Heart left ventricle (tissue), 16 donors: ENCODE results near the gene PREX1. TPM values are rescaled to one million over a fixed set of nuclear protein-coding genes. Genes with fewer than 3 reads are reported as not detected.

ENCODE experiments used
- ATAC-seq, 4 donors: fragments of 200-7000 bp; cut with Tn5 transposase; one replicate each; pipeline ENCODE4 v1.9.1; 2020 to 2022; ENCODE audit warnings: moderate library complexity in 4 of 4, mild to moderate bottlenecking in 3 of 4, moderate number of reproducible peaks in 1 of 4
- DNase-seq, 5 donors: peaks; one replicate each; pipeline ENCODE4 v3.0.0-alpha.2; 2020
- H3K27ac ChIP-seq, 12 donors: fragments of 200-600 bp; sonication (generic) in 4 of 12; one replicate each; pipeline versions ENCODE4 v1.5.0 to v1.8.0; 2016 to 2022; ENCODE audit warnings: mild to moderate bottlenecking in 2 of 12
- H3K27me3 ChIP-seq, 9 donors: fragments of 200-600 bp; sonication (generic) in 2 of 9; one replicate each; pipeline versions ENCODE4 v1.5.1 to v1.8.0; 2016 to 2022; ENCODE audit warnings: mild to moderate bottlenecking in 3 of 9
- H3K36me3 ChIP-seq, 9 donors: fragments of 200-600 bp; sonication (generic) in 2 of 9; one replicate each; pipeline versions ENCODE4 v1.5.0 to v1.8.0; 2018 to 2022; ENCODE audit warnings: mild to moderate bottlenecking in 2 of 9
- H3K4me1 ChIP-seq, 12 donors: fragments of 200-600 bp; sonication (generic) in 4 of 12; one replicate each; pipeline versions ENCODE4 v1.5.0 to v1.8.0; 2016 to 2022; ENCODE audit warnings: mild to moderate bottlenecking in 3 of 12
- H3K4me3 ChIP-seq, 12 donors: fragments of 200-600 bp; sonication (generic) in 4 of 12; one replicate each; pipeline versions ENCODE4 v1.5.0 to v1.8.0; 2017 to 2022; ENCODE audit warnings: mild to moderate bottlenecking in 9 of 12, moderate library complexity in 4 of 12
- H3K9me3 ChIP-seq, 12 donors: fragments of 200-600 bp; sonication (generic) in 4 of 12; one replicate each; pipeline versions ENCODE4 v1.5.0 to v1.8.0; 2016 to 2022; ENCODE audit warnings: mild to moderate bottlenecking in 1 of 12
- POLR2A ChIP-seq, 2 donors: fragments of 450-650 bp; IDR thresholded peaks; one replicate each; pipeline ENCODE4 v1.6.1; 2017; ENCODE audit warnings: antibody characterized with exemption in 2 of 2, mild to moderate bottlenecking in 2 of 2, moderate library complexity in 2 of 2
- WGBS, 4 donors: extraction: QIAGEN DNeasy Blood & Tissue Kit in 2 of 4; methylation state at CpG; one replicate each; pipeline versions ENCODE4 v1.1.5 to v1.1.7; 2013 to 2018; 5-methylcytosine and 5-hydroxymethylcytosine counted together
- intact Hi-C, 10 donors: fragments of 100-400 bp; cut with DNase I; formaldehyde crosslinking; loops; one replicate each; pipeline versions ENCODE4 v1.11.1 to v1.14.2; 2022
- polyA plus RNA-seq, 2 donors: library from polyadenylated mRNA; stranded (reverse); fragments of 200-250 nt; gene quantifications; one replicate each; pipeline ENCODE4 v1.2.3, GENCODE V29; 2013
- total RNA-seq, 9 donors: library from RNA; depleted of rRNA in 2 of 9; stranded (reverse); fragments of >200 nt in 2 of 9; fragmentation: NEBNext Ultra II Directional in 3 of 9; extraction: Animal tissue kit (Norgen Biotek cat#: 25700) in 3 of 9; gene quantifications; one replicate each; pipeline versions ENCODE4 v1.1.0 to v1.2.4, GENCODE V29; 2016 to 2023
- TF ChIP-seq, protein P1 (sequence below), 12 donors: fragments of 200-600 bp; sonication (generic) in 4 of 12; IDR thresholded peaks; one replicate each; pipeline versions ENCODE4 v1.5.0 to v1.8.0; 2018 to 2022; ENCODE audit warnings: antibody characterized with exemption in 12 of 12, mild to moderate bottlenecking in 5 of 12
- donor health status: ischemic (EF 13 %, LVEDD 7.1; RV severe dilation, severe dysfunction).
- donor health status: healthy with polysubstance abuse.
- donor health status: DM: no; HTN: yes; CAD: no.
- donor health status: DM: no; HTN: no; CAD: no.
- donor health status: ischemic (EF 25% LVEDD 6.9; RV normal size, moderate dysfunction).
- donor health status: ischemic (EF 25% LVEDD 5.7; RV mildly dilated, moderate dysfunction).
- donor health status: healthy.
- donor health status: DM: yes; HTN: yes; CAD: no.
- donor health status: ischemic (EF 35%, LVEDD 5.7; RV mildly dilated, moderate dysfunction).
- donor health status: nonischemic (EF 11% LVEDD 7.7; RV severe dilation, severe dysfunction).
- donor health status: DM: yes; HTN: yes; CAD: no.
- donor health status: PGD.
- donor health status: ischemic (EF 29% LVEDD 5.4; RV normal size, mild dysfunction).
- donor health status: nonischemic (EF 23%, LVEDD 6.1; RV moderate dilation, normal function).

The PREX1 gene
- total and polyA plus RNA-seq, 11 donors = 7.2 to 41.5 (median 11.9) TPM

DNA sequence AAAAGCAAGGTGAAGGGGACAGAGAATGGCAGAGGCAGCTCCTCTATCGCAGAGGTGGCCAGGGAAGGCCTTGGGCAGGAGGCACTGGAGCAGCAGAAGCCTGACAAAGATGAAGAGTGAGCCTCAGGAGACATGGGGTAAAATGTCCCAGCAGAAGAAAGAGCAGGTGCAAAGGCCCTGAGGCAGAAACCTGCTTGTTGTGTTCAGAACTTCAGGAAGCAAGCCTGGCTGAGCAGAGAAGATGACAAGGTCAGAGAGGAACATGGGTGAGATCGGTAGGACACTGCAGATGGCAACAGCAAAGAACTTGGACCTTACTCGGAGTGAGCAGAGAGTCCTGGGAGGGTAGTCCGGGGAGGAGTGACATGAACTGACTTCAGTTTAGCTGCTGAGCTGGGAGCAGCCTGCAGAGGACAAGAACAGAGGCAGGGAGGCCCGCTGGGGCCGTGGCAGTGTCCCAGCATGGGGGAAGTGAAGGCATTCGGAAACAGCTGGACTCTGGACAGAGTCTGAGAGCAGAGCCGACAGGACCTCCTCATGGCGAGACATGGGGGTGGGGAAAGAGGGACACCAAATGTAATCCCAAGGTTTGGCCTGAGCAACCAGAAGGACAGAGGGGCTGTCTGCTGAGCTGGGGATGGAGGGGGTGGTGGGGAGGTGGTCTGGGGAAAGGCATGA is 106.3 kb downstream of the PREX1 start:
- ATAC-seq (no peak), DNase-seq (no peak)
- no peaks in the 10 kb centered on the region for H3K27me3 ChIP-seq
- peak overlapping the region in 4 of 12 donors; percentile 10 to 87 (median 70) for H3K27ac ChIP-seq
- intact Hi-C loops = no loop called here
- WGBS, 4 donors = 81 to 87% (median 84%) methylated on average over 9 of the region's 9 CpGs
- peaks cover 0 to 7% (median 0%) of the 10 kb centered on the region in 12 donors for H3K9me3 ChIP-seq
- no peak overlapping the region for H3K4me3 ChIP-seq
- peaks cover 0 to 96% (median 19%) of the 10 kb centered on the region in 12 donors for H3K4me1 ChIP-seq
- TF ChIP-seq, protein P1, sequence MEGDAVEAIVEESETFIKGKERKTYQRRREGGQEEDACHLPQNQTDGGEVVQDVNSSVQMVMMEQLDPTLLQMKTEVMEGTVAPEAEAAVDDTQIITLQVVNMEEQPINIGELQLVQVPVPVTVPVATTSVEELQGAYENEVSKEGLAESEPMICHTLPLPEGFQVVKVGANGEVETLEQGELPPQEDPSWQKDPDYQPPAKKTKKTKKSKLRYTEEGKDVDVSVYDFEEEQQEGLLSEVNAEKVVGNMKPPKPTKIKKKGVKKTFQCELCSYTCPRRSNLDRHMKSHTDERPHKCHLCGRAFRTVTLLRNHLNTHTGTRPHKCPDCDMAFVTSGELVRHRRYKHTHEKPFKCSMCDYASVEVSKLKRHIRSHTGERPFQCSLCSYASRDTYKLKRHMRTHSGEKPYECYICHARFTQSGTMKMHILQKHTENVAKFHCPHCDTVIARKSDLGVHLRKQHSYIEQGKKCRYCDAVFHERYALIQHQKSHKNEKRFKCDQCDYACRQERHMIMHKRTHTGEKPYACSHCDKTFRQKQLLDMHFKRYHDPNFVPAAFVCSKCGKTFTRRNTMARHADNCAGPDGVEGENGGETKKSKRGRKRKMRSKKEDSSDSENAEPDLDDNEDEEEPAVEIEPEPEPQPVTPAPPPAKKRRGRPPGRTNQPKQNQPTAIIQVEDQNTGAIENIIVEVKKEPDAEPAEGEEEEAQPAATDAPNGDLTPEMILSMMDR (IDR thresholded peaks at IDR 0.05) = no peak
- no peak for TF ChIP-seq POLR2A (IDR thresholded peaks at IDR 0.05)
- H3K36me3 ChIP-seq = peaks cover 0 to 21% (median 0%) of the 10 kb centered on the region in 9 donors

DNA sequence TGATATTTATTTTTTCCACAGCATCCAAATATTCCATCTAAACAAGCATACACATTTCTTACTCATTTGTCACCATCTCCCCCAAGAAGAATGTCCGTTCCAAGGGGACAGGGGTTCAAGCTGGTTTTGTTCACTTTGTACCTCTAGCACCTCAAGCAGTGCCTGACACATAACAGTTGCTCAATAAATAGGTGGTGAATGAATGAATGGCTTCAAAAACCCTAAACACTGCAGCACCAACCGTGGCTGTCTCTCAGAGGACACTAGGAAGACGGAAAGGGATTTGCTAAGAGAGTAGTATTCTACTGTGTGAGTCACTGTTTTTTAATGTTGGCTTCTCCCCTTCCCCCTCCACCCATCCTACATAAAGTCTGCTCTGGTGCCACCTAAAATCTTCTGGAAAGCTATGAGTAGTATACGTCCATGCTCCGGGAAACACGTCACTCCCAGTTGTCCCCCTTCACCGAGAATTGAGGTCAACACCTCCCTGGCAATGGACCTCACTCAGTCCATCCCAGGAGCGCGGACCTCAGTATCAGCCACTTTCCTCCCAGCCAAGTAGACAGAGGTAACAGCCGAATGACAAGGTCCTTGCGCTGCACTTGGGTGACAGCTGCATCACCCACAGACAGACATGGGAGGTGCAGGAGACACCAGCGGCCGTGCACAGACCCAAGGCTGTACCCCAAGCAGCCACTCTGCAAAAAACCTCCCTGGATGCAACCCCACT is 107.4 kb downstream of the PREX1 start:
- WGBS, 4 donors = 91 to 95% (median 94%) methylated on average over 13 of the region's 13 CpGs
- Histone ChIP-seq H3K27ac (peak overlapping the region in 1 of 12 donors; percentile 59), H3K36me3 (peaks cover 0 to 10% (median 0%) of the 10 kb centered on the region in 9 donors), H3K27me3 (no peaks in the 10 kb centered on the region), H3K4me1 (peaks cover 0 to 97% (median 17%) of the 10 kb centered on the region in 12 donors), H3K9me3 (peaks cover 0 to 7% (median 0%) of the 10 kb centered on the region in 12 donors), H3K4me3 (no peak overlapping the region)
- intact Hi-C loops = no loop called here
- TF ChIP-seq POLR2A (IDR thresholded peaks at IDR 0.05) = no peak
- ATAC-seq (no peak), DNase-seq (no peak)

DNA sequence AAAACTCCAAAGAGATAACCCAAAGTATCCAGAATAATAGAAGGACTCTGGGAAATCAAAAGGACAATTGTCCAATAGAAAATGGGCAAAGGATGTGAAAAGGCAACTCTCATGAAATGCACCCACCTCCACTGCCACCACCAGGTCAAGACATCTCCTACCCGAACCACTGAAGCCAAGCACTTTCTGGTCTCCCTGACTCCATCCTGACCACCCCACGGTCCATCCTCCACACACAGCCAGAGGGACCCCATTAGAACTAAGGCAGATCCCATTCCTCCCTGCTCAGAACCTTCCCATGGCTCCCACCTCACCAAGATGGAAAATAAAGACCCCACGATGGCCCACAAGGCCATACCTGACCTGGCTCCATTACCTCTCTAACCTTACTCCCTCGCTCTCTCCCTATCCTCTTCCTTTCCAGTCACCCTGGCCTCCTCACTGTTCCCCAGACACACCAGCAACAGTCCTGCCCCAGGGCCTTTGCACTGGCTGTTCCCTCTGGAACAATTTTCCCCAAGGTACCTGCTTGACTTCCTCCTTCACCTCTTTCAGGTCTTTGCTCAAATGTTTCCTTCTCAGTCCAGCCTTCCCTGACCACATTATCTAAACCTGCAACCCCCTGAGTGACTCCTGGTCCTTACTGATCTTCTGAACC is 108.1 kb downstream of the PREX1 start:
- Histone ChIP-seq H3K4me1 (peaks cover 0 to 98% (median 16%) of the 10 kb centered on the region in 12 donors), H3K36me3 (peaks cover 0 to 3% (median 0%) of the 10 kb centered on the region in 9 donors), H3K27me3 (no peaks in the 10 kb centered on the region), H3K27ac (peak overlapping the region in 1 of 12 donors; percentile 59), H3K4me3 (no peak overlapping the region), H3K9me3 (peaks cover 0 to 7% (median 0%) of the 10 kb centered on the region in 12 donors)
- intact Hi-C loops = no loop called here
- ATAC-seq (no peak), DNase-seq (no peak)
- 93 to 99% (median 98%) methylated on average over 4 of the region's 4 CpGs for WGBS, 4 donors
- no peak for TF ChIP-seq POLR2A (IDR thresholded peaks at IDR 0.05)
- TF ChIP-seq, protein P1 (IDR thresholded peaks at IDR 0.05) = no peak

DNA sequence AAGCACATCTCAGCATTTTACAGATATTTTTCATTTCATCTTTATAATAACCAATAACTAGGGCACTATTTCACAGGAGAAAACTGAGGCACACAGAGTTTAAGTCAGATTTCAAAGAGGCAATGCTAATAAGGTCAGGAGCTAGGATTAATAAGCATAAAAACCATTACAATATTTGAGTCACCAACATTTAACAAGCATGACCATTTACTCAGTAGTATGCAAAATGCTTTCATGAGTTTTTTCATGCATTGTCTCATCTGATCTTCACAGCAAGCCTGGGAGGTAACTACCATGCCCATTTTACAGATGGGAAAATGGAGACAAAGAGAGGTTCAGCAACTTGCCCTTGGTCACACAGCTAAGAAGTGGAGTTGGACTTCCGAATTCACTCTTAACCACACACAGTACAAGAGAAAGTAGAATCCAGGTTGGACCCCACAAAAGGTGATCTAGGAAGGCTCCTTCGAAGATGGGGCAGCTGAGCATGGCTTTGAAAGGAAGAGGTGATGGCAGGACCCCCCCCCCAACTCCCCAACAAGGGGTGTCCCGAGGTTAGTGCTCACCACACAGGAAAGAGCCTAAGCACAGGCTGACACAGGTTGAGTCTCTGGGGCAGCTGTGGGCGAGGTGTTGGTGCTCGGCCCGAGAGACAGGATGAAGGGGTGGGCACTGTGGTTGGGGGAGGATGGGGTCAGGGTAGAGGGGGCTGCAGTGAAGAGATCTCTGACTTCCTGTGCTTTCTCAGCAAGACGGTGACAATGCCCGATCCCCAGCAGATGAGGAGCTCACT is 108.8 kb downstream of the PREX1 start:
- WGBS, 4 donors = 80 to 84% (median 82%) methylated on average over 7 to 8 of the region's 8 CpGs
- Histone ChIP-seq H3K4me1 (peaks cover 0 to 98% (median 14%) of the 10 kb centered on the region in 12 donors), H3K4me3 (no peak overlapping the region), H3K27ac (peak overlapping the region in 1 of 12 donors; percentile 59), H3K9me3 (peaks cover 0 to 7% (median 0%) of the 10 kb centered on the region in 12 donors), H3K36me3 (no peaks in the 10 kb centered on the region), H3K27me3 (no peaks in the 10 kb centered on the region)
- intact Hi-C loops = no loop called here
- no peak for DNase-seq
- TF ChIP-seq, protein P1 (IDR thresholded peaks at IDR 0.05) = no peak
- no peak for TF ChIP-seq POLR2A (IDR thresholded peaks at IDR 0.05)
- no peak for ATAC-seq
